GM21526 (cell line): ENCODE data around the gene EVL.

Experiments used
- ATAC-seq: cut with Tn5 transposase; IDR thresholded peaks from one replicate; pipeline ENCODE4 v1.9.1; 2021; ENCODE audit warnings: moderate library complexity; ENCODE audit not compliant: unreplicated experiment, low FRiP score

EVL gene

GRCh38 chr14:100142073-100143040, 77.1 kb downstream of the EVL start:
- no peak for ATAC-seq

DNA sequence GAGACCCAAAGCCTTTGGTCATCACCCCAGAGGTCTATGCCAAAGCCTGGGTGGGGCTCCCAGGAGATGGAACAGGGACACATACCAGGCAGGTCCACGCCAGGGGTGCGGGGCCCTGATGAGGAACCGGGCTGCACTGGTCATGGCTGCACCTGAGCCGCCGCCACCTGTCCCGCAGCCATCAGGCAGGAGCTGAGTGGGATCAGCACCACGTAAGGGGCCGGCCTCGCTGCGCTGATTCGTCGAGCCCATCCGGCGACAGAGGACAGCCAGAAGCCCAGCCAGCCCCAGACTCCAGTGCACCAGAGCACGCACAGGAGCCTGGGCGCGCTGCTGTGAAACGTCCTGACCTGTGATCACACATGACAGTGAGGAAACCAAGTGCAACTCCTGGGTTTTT, 78.3 kb downstream of the EVL start:
- no peak for ATAC-seq

GRCh38 chr14:100143934-100144333, 78.7 kb downstream of the EVL start:
- ATAC-seq = no peak

GRCh38 chr14:100144645-100144995, 79.4 kb downstream of the EVL start:
- ATAC-seq = no peak

DNA sequence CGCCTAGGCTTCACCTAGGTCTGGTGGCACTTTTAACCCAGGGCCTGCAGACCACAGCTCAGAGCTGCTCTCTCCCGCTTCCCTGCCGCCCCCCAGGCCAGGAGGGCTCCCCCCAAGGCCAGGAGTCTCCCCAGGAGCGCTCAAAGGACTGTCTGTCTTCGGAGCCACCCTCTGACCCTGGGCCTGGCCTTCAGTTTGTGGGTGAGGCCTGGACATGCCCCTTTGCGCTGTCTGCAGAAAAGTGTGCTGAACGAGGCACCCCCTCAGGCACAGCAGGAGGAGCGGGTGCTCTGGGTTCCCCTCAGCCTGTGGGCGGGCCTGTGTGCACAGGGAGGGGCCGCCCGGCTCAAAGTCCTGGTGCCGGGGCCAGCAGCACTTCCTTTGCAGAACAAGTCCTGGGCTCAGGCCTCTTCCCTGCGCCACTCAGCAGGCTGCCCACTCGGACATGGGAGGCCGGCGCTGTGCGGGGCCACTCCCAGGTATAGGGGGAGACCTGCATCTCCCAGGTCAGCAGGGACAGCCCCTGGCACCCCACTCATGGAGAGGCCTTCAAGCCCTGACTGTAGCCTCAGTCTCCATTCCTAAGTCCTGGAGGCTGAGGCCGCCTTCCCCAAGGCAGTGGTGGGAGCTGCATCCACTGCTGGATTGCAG, 79.9 kb downstream of the EVL start:
- no peak for ATAC-seq

- no peak for ATAC-seq
Observed at GRCh38 chr14:100145682-100146464, 80.7 kb downstream of the EVL start.

GRCh38 chr14:100146531-100147091, 81.4 kb downstream of the EVL start:
- no peak for ATAC-seq

- no peak for ATAC-seq
Observed at GRCh38 chr14:100147181-100147631, 82.0 kb downstream of the EVL start.

- ATAC-seq = no peak
Observed at GRCh38 chr14:100147691-100148464, 82.7 kb downstream of the EVL start.

- no peak for ATAC-seq
Observed at GRCh38 chr14:100148837-100149731, 83.9 kb downstream of the EVL start.

DNA sequence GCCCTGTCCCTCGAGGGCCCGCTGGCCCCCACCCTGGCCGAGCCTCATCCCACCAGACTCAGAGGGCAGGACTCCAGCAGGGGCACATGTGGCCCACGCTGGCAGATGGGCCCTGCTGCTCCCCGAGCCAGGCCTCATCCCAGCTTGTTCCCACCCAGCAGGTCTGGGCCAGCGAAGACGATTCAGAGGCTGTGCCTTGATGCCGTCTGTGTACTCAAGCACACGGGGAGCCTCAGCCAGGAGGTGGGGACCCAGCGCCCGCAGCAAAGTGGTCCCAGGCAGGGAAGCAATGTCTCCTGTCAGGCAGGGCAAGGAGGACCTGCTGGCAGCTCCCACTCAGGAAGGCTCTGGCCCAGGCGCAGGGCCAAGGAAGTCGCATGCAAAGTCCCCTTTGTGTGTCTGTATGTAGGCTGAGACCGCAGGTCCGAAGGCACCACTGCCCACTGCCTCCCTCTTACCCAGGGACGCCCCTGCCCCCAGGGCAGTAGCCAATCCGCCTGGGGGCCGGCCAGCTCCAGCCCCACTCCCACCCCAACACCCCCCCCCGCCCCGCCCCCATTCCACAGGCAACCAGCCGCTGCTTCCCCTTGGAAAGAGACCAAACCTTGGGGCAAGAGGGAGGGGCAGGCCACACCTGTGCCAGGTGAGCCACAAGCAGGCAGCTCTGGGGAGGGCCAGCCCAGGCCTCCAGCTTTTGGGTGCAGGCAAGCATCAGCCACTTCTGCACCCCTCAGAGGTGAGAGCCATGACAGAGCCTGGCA, 84.8 kb downstream of the EVL start:
- no peak for ATAC-seq

DNA sequence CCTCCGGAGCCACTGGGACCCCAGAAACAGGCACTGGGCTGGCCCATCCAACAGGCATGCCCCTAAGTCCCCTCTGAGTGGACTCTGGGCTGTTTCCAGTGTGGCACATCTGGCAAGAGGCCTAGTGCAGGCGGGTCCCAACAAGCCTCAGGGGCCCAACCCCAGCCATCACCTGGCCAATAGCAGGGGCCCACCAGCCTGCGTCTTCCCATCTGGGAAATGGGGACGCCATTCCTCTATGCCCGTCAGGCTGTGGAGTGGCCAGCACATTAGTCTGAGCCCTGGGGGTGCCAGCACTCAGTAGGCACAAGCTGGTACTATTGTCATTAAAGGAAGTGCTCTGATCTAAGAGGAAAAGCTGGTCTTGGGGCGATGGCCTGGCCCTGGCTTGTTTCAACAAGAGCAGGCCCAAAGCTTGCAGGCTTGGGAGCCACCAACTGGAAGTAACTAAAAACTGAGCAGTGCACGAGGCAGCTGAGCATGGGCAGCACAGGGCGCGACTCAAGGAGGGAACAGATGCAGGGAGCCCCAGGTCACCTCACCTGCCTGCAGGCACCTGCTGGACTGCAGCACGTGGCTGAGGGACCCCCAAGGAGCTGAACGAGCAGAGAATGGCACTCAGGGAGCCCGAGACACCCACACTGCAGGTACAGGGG, 85.8 kb downstream of the EVL start:
- ATAC-seq = no peak

DNA sequence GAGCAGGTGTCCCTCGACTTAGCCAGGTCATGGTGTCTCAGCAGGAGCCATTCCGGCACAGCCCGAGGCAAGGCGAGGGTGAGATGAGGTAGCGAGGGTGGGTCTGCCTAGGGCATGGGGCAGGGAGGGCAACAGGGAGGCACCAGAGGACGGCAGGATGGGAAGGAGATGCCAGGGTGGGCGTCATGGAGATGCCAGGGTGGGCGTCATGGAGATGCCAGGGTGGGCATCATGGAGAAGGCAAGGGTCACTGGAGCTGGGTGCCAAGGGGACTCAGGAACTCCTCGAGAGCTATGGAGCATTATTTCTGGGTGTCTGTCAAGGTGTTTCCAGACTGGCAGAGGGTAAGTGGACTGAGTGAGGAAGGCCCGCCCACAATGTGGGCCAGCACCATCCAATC, 86.9 kb downstream of the EVL start:
- no peak for ATAC-seq

GRCh38 chr14:100153560-100153959, 88.3 kb downstream of the EVL start:
- no peak for ATAC-seq

- no peak for ATAC-seq
Observed at GRCh38 chr14:100155049-100155621, 89.9 kb downstream of the EVL start.

- no peak for ATAC-seq
Observed at GRCh38 chr14:100155756-100156616, 90.8 kb downstream of the EVL start.

DNA sequence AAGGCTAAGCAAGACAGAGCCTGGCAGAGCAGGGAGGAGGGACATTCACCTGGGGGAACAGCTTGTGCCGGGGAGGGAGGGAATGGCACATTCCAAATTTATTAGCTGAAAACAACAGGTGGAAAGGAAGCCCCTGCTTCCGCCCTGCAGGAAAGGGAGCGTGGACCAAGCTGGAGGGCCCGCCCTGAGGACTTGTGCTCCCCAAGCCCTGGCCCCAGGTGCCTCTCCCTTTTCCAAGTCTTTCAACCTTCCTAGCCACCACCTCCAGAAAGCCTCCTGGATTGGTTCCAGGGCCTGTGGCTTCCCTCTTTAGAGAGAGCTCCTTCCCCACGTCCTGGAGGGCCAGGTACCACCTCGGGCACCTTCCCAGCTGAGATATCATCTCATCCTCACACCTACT, 91.6 kb downstream of the EVL start:
- no peak for ATAC-seq
